Kidney capillary endothelial cell (primary cell): ENCODE data around the gene KCTD17.
A peak's percentile ranks its signal among the peaks of the same experiment; 100 is the strongest.
"Not testable (repeated sequence)": the region's sequence is repeated elsewhere in the genome, so short reads cannot be mapped to it uniquely, and the experiment has no call there.

ENCODE experiments used
- DNase-seq: peaks from one replicate; pipeline ENCODE4 v3.0.0-alpha.2; 2018; ENCODE audit warnings: low spot score

Gene KCTD17

GRCh38 chr22:37061611-37062375 lies 10.3 kb downstream of the KCTD17 start:
- no peak for DNase-seq

GRCh38 chr22:37062376-37062675 lies 10.8 kb downstream of the KCTD17 start:
- DNase-seq: no peak

- DNase-seq: no peak
Observed at GRCh38 chr22:37062702-37063381, 11.3 kb downstream of the KCTD17 start.

- no peak for DNase-seq
Observed at GRCh38 chr22:37063431-37064420, 12.2 kb downstream of the KCTD17 start.

- no peak for DNase-seq
Observed at GRCh38 chr22:37064553-37064952, 13.0 kb downstream of the KCTD17 start.

- DNase-seq: no peak
Observed at GRCh38 chr22:37065180-37065579, 13.6 kb downstream of the KCTD17 start.

GRCh38 chr22:37065961-37066360 lies 14.4 kb downstream of the KCTD17 start:
- DNase-seq: no peak

- DNase-seq: no peak
Observed at GRCh38 chr22:37067428-37067827, 15.9 kb downstream of the KCTD17 start.

- no peak for DNase-seq
Observed at GRCh38 chr22:37068859-37069258, 17.3 kb downstream of the KCTD17 start.

GRCh38 chr22:37069319-37069718 lies 17.8 kb downstream of the KCTD17 start:
- DNase-seq: no peak

GRCh38 chr22:37069719-37070118 lies 18.2 kb downstream of the KCTD17 start:
- DNase-seq: no peak

- no peak for DNase-seq
Observed at GRCh38 chr22:37070334-37070733, 18.8 kb downstream of the KCTD17 start.

GRCh38 chr22:37070744-37071143 lies 19.2 kb downstream of the KCTD17 start:
- no peak for DNase-seq

- not testable (repeated sequence) for DNase-seq
Observed at GRCh38 chr22:37071850-37072592, 20.5 kb downstream of the KCTD17 start.

GRCh38 chr22:37072673-37073072 lies 21.1 kb downstream of the KCTD17 start:
- DNase-seq: no peak

GRCh38 chr22:37074537-37074936 lies 23.0 kb downstream of the KCTD17 start:
- DNase-seq: no peak

- DNase-seq: no peak
Observed at GRCh38 chr22:37075046-37075445, 23.5 kb downstream of the KCTD17 start.

- DNase-seq: no peak
Observed at GRCh38 chr22:37075822-37076433, 24.4 kb downstream of the KCTD17 start.

- peak; percentile 60 for DNase-seq
Observed at GRCh38 chr22:37077802-37078448, 26.4 kb downstream of the KCTD17 start.

- DNase-seq: no peak
Observed at GRCh38 chr22:37079158-37079557, 27.6 kb downstream of the KCTD17 start.

GRCh38 chr22:37079668-37080171 lies 28.2 kb downstream of the KCTD17 start:
- peak; percentile 76 for DNase-seq
